ENCODE data around the gene RDH16. TPM values are rescaled to one million over a fixed set of nuclear protein-coding genes. Genes with fewer than 3 reads are reported as not detected.
"Not testable (repeated sequence)": the region's sequence is repeated elsewhere in the genome, so short reads cannot be mapped to it uniquely, and the experiment has no call there.

RDH16 gene
- total RNA-seq, 2 donors from 2014 or later, result 0.16 TPM; not detected in 1

- Histone ChIP-seq H3K9me3 (no peaks in the 10 kb centered on the region), H3K36me3 (no peaks in the 10 kb centered on the region), H3K4me1 (no peaks in the 10 kb centered on the region), H3K4me3 (no peak overlapping the region), H3K27me3 (no peaks in the 10 kb centered on the region), H3K27ac (no peak overlapping the region)
- DNase-seq (ENCODE audit: low spot score), result no peak
- no peak for TF ChIP-seq CTCF (IDR thresholded peaks at IDR 0.05)
These were observed 36.1 kb downstream of the RDH16 start for GRCh38 chr12:56921346-56921745.

DNA sequence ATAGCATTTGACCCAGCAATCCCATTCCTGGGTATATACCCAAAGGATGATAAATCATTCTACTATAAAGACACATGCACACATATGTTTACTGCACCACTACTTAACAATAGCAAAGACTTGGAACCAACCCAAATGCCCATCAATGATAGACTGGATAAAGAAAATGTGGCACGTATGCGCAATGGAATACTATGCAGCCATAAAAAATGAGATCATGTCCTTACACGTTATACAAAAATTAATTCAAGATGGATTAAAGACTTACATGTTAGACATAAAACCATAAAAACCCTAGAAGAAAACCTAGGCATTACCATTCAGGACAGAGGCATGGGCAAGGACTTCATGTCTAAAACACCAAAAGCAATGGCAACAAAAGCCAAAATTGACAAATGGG, 39.3 kb downstream of the RDH16 start:
- H3K36me3 ChIP-seq; H3K9me3 ChIP-seq; H3K27ac ChIP-seq; DNase-seq (ENCODE audit: low spot score); H3K4me3 ChIP-seq; H3K4me1 ChIP-seq; H3K27me3 ChIP-seq: not testable (repeated sequence)

DNA sequence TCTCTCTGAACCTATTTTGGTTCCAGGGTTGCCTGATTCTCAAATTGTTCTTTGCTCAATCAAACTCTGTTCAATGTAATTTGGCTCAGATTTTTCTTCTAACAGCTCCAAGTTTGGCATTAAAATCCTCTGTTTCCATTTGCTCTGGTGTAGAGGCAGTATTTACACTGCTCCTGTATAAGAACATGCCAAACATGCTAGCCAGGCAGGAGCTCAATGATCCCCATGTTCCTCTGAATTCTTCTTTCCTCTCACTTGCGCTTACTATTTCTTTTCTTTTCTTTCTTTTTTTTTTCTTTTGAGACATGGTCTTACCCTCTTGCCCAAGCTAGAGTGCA, 40.4 kb downstream of the RDH16 start:
- no peaks in the 10 kb centered on the region for H3K27me3 ChIP-seq
- no peaks in the 10 kb centered on the region for H3K4me1 ChIP-seq
- no peak overlapping the region for H3K27ac ChIP-seq
- no peaks in the 10 kb centered on the region for H3K9me3 ChIP-seq
- DNase-seq (ENCODE audit: low spot score), result no peak
- no peaks in the 10 kb centered on the region for H3K36me3 ChIP-seq
- no peak overlapping the region for H3K4me3 ChIP-seq
- no peak for TF ChIP-seq CTCF (IDR thresholded peaks at IDR 0.05)

GRCh38 chr12:56916296-56916995, 41.0 kb downstream of the RDH16 start:
- H3K36me3 ChIP-seq, result no peaks in the 10 kb centered on the region
- no peak overlapping the region for H3K4me3 ChIP-seq
- H3K27ac ChIP-seq, result no peak overlapping the region
- no peaks in the 10 kb centered on the region for H3K9me3 ChIP-seq
- no peaks in the 10 kb centered on the region for H3K27me3 ChIP-seq
- H3K4me1 ChIP-seq, result no peaks in the 10 kb centered on the region
- TF ChIP-seq CTCF (IDR thresholded peaks at IDR 0.05), result no peak
- DNase-seq (ENCODE audit: low spot score), result no peak

DNA sequence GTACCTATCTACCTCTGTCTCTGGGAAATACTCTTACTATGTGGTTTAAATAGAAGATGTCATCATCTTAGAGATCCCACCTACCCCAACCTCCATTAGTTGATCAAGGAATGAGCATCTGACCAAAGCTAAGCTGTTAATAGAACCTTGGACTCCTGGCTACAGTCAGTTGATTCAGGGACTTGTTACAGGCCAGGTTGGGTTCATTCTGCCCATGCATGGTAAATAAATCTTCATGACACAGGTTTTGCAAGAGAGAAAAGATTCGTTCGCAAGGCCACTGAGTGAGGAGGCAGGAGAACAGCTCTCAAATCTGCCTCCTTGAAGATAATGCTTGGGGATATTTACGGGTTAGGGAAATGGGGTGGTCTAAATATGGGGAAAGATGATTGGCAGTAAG, 42.7 kb downstream of the RDH16 start:
- TF ChIP-seq CTCF (IDR thresholded peaks at IDR 0.05), result no peak
- Histone ChIP-seq H3K4me1 (no peaks in the 10 kb centered on the region), H3K36me3 (no peaks in the 10 kb centered on the region), H3K27me3 (no peaks in the 10 kb centered on the region), H3K4me3 (no peak overlapping the region), H3K27ac (no peak overlapping the region), H3K9me3 (peaks cover 0 to 1% of the 10 kb centered on the region in 2 donors)
- no peak for DNase-seq (ENCODE audit: low spot score)

DNA sequence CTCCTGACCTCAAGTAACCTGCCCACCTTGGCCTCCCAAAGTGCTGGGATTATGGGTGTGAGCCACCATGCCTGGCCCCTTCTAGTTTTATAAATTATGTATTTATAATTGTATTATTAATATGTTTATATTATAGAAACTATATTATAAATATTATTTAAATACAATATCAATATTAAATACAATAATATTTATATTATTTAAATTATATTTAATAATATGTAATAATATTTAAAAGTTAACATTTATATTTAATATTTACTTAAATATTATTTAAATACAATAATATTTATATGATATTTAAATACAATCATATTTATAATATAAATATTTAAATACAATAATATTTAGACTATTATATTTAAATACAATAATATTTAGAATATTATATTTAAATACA, 43.2 kb downstream of the RDH16 start:
- DNase-seq (ENCODE audit: low spot score), result no peak
- Histone ChIP-seq H3K27ac (no peak overlapping the region), H3K4me1 (no peaks in the 10 kb centered on the region), H3K36me3 (no peaks in the 10 kb centered on the region), H3K27me3 (no peaks in the 10 kb centered on the region), H3K9me3 (peaks cover 0 to 5% of the 10 kb centered on the region in 2 donors), H3K4me3 (no peak overlapping the region)
- TF ChIP-seq CTCF (IDR thresholded peaks at IDR 0.05), result no peak

DNA sequence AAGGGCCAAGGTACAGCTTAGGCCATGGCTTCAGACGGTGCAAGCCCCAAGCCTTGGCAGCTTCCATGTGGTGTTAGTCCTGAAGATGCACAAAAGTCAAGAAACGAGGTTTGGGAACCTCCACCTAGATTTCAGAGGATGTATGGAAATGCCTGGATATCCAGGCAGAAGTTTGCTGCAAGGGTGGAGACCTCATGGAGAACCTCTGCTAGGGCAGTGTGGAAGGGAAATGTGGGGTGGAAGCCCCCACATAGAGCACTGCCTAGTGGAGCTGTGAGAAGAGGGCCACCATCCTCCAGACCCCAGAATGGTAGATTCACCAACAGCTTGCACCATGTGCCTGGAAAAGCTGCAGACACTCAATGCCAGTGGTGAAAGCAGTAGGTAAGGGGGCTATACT, 48.0 kb downstream of the RDH16 start:
- H3K36me3 ChIP-seq; H3K4me1 ChIP-seq; H3K27ac ChIP-seq; H3K9me3 ChIP-seq; H3K27me3 ChIP-seq; H3K4me3 ChIP-seq; DNase-seq (ENCODE audit: low spot score): not testable (repeated sequence)

Data from right atrium auricular region (tissue), 2 donors.